CD4-positive, alpha-beta T cell (primary cell): ENCODE measurements around the gene HFE. TPM values are rescaled to one million over a fixed set of nuclear protein-coding genes. Genes with fewer than 3 reads are reported as not detected.
A peak's percentile ranks its signal among the peaks of the same experiment; 100 is the strongest.
"Not testable (repeated sequence)": the region's sequence is repeated elsewhere in the genome, so short reads cannot be mapped to it uniquely, and the experiment has no call there.

Experiments
- ATAC-seq: fragments of 200-7000 bp; cut with Tn5 transposase; one replicate; pipeline ENCODE4 v1.10.0; 2022; ENCODE audit warnings: mild to moderate bottlenecking; ENCODE audit not compliant: poor library complexity
- CTCF ChIA-PET: fragments of 350-600 bp; sonication (Branson Sonifier 250); formaldehyde crosslinking; loops from one replicate; lab custom pipeline; 2021; ENCODE audit warnings: antibody characterized with exemption, inconsistent platforms; lab: Charles Lee
- POLR2A ChIA-PET: fragments of 350-600 bp; sonication (Branson Sonifier 250); formaldehyde crosslinking; loops from one replicate; lab custom pipeline; 2021; ENCODE audit warnings: antibody characterized with exemption, inconsistent platforms; lab: Charles Lee
- DNase-seq, 14 experiments: peaks; one replicate each; pipeline ENCODE4 v3.0.0-alpha.2; 2013 to 2020; ENCODE audit warnings: mixed read lengths in 2 of 14
- H3K27ac ChIP-seq, 2 donors: one replicate each; pipeline versions ENCODE4 v1.5.1 to v1.7.0; 2013; ENCODE audit warnings: low read length in 2 of 2, low read depth in 1 of 2, mild to moderate bottlenecking in 1 of 2
- H3K27me3 ChIP-seq, 2 experiments: 1 replicate in 1 of 2; 2 replicates in 1 of 2; pipeline versions ENCODE4 v1.6.1 to v1.7.0; 2013; ENCODE audit warnings: low read length in 2 of 2, control low read depth in 1 of 2, mild to moderate bottlenecking in 1 of 2, moderate library complexity in 1 of 2; ENCODE audit not compliant: insufficient read depth in 2 of 2, control insufficient read depth in 1 of 2
- H3K36me3 ChIP-seq: one replicate; pipeline ENCODE4 v1.6.1; 2013; ENCODE audit warnings: low read length, control low read depth; ENCODE audit not compliant: insufficient read depth
- H3K4me1 ChIP-seq: one replicate; pipeline ENCODE4 v1.6.1; 2013; ENCODE audit warnings: low read length, control low read depth; ENCODE audit not compliant: insufficient read depth
- H3K4me3 ChIP-seq: one replicate; pipeline ENCODE4 v1.5.1; 2013; ENCODE audit warnings: mild to moderate bottlenecking, low read length, moderate library complexity
- H3K9me3 ChIP-seq, 2 experiments: 1 replicate in 1 of 2; 2 replicates in 1 of 2; pipeline versions ENCODE4 v1.6.1 to v1.7.0; 2013; ENCODE audit warnings: low read length in 2 of 2, mild to moderate bottlenecking in 2 of 2, control low read depth in 1 of 2, moderate library complexity in 1 of 2; ENCODE audit not compliant: control insufficient read depth in 1 of 2, insufficient read depth in 1 of 2
- H3K27ac Mint-ChIP-seq: one replicate; pipeline ENCODE4 v1.8.0; 2020; ENCODE audit warnings: mixed read lengths
- H3K27me3 Mint-ChIP-seq: one replicate; pipeline ENCODE4 v1.8.0; 2021; ENCODE audit warnings: mixed read lengths
- H3K36me3 Mint-ChIP-seq: one replicate; pipeline ENCODE4 v1.8.0; 2021; ENCODE audit warnings: low read depth, mixed read lengths
- H3K4me1 Mint-ChIP-seq: one replicate; pipeline ENCODE4 v1.8.0; 2021; ENCODE audit warnings: low read depth, mixed read lengths
- H3K4me3 Mint-ChIP-seq: one replicate; pipeline ENCODE4 v1.8.0; 2020; ENCODE audit warnings: mild to moderate bottlenecking, mixed read lengths
- H3K9me3 Mint-ChIP-seq: one replicate; pipeline ENCODE4 v1.8.0; 2020; ENCODE audit warnings: mixed read lengths
- intact Hi-C, 2 experiments: fragments of 100-400 bp; cut with DNase I in 1 of 2; cut with micrococcal nuclease in 1 of 2; formaldehyde crosslinking; loops; one replicate each; pipeline versions ENCODE4 v1.15.1 to v1.9.0; 2023 to 2025; cut with DNase I, micrococcal nuclease
- total RNA-seq, 174 experiments: library from RNA in 2 of 174; stranded (reverse) in 2 of 174; gene quantifications; one replicate each; pipeline ENCODE4 v1.2.3 and lab custom pipeline; 2021 to 2026
- TF ChIP-seq, protein P1 (sequence below): fragments of 200-600 bp; IDR thresholded peaks from one replicate; pipeline ENCODE4 v1.8.0; 2022; ENCODE audit warnings: antibody characterized with exemption, mild to moderate bottlenecking

Gene HFE
- total RNA-seq, 2 experiments from 2014 or later, result 0.08 to 0.28 TPM

DNA sequence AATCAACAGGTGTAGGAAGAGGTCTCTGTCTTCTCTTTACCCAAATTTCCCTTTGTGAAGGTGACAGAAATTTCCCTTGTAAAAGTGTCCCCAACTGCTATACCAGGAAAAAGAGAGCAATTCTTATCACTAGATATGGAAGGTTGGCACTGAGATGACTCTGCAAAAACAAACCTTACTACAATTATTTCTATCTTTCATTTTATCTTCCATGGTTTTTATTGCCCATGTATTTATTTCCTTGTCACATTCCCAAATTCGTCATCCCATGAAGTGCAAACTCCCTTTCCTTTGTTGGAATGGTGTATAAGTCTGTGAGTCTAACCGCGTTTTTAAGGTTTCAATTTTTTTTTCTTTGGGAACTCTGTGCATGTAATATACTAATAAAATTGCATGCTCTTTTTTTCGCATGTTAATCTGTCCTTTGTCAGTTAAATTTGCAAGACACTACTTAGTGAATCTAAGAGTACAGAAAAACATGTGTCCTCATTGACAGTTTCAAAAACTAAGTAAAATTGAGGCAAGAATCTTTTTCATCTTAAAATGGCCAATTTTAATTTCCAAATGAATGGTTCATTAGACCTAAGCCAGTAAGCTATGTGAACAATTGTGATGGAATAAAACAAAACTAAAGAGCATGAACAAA is 35.4 kb upstream of the HFE start:
- Mint-ChIP-seq H3K4me1 (peaks cover 24% of the 10 kb centered on the region), H3K27ac (no peak overlapping the region), H3K9me3 (no peaks in the 10 kb centered on the region), H3K27me3 (no peaks in the 10 kb centered on the region), H3K4me3 (no peak overlapping the region), H3K36me3 (peaks cover 23% of the 10 kb centered on the region)
- H3K9me3 ChIP-seq, result peaks cover 0 to 6% of the 10 kb centered on the region in 2 experiments
- TF ChIP-seq, protein P1, sequence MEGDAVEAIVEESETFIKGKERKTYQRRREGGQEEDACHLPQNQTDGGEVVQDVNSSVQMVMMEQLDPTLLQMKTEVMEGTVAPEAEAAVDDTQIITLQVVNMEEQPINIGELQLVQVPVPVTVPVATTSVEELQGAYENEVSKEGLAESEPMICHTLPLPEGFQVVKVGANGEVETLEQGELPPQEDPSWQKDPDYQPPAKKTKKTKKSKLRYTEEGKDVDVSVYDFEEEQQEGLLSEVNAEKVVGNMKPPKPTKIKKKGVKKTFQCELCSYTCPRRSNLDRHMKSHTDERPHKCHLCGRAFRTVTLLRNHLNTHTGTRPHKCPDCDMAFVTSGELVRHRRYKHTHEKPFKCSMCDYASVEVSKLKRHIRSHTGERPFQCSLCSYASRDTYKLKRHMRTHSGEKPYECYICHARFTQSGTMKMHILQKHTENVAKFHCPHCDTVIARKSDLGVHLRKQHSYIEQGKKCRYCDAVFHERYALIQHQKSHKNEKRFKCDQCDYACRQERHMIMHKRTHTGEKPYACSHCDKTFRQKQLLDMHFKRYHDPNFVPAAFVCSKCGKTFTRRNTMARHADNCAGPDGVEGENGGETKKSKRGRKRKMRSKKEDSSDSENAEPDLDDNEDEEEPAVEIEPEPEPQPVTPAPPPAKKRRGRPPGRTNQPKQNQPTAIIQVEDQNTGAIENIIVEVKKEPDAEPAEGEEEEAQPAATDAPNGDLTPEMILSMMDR, result no peak
- intact Hi-C loops, result loop anchor here in 1 of 2 experiments (10.0 kb wide), 1 partner anchor 543 kb away; the partner anchor contains the start of gene ABT1
- DNase-seq, result no peak
- no peaks in the 10 kb centered on the region for H3K27me3 ChIP-seq
- H3K4me1 ChIP-seq, result peaks cover 26% of the 10 kb centered on the region
- no peak overlapping the region for H3K27ac ChIP-seq
- H3K4me3 ChIP-seq, result no peak overlapping the region
- POLR2A ChIA-PET, result interaction anchor here (0.9 to 6.4 kb wide), 9 partner anchors 7 to 164 kb away, joined by 3 to 380 read pairs (median 4); a partner anchor contains a TSS
- H3K36me3 ChIP-seq, result no peaks in the 10 kb centered on the region
- no peak for ATAC-seq
- CTCF ChIA-PET, result interaction anchor here (1.2 kb wide), 1 partner anchor 18 kb away, joined by 3 read pairs; a partner anchor contains a TSS

DNA sequence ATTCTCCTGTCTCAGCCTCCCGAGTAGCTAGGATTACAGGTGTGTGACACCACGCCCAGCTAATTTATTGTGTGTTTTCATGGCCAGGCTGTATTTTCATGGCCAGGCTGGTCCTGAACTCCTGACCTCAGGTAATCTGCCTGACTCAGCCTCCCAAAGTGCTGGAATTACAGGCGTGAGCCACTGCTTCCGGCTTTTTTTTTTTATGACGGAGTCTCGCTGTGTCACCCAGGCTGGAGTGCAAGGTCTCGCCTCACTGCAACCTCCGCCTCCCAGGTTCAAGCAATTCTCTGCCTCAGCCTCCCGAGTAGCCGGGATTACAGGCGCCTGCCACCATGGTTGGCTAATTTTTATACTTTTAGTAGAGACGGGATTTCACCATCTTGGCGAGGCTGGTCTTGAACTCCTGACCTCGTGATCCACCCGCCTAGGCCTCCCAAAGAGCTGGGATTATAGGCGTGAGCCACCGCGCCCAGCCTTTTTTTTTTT is 34.4 kb upstream of the HFE start:
- H3K4me3 ChIP-seq, H3K36me3 ChIP-seq, DNase-seq, H3K27me3 Mint-ChIP-seq, H3K27ac ChIP-seq, H3K4me3 Mint-ChIP-seq, H3K9me3 ChIP-seq, H3K27ac Mint-ChIP-seq, H3K9me3 Mint-ChIP-seq, H3K27me3 ChIP-seq, ATAC-seq: not testable (repeated sequence)
- Mint-ChIP-seq H3K4me1 (peaks cover 28% of the 10 kb centered on the region), H3K36me3 (peaks cover 23% of the 10 kb centered on the region)
- ChIA-PET POLR2A (interaction anchor here (0.7 to 6.4 kb wide), 14 partner anchors 8 to 1785 kb away, joined by 3 to 380 read pairs (median 5); a partner anchor contains a TSS), CTCF (interaction anchor here (1.9 kb wide), 1 partner anchor 60 kb away, joined by 6 read pairs; no protein-coding TSS in a partner anchor)
- H3K4me1 ChIP-seq, result peaks cover 29% of the 10 kb centered on the region
- intact Hi-C loops, result loop anchor here in 1 of 2 experiments (10.0 kb wide), 1 partner anchor 542 kb away; the partner anchor contains the start of gene ABT1

DNA sequence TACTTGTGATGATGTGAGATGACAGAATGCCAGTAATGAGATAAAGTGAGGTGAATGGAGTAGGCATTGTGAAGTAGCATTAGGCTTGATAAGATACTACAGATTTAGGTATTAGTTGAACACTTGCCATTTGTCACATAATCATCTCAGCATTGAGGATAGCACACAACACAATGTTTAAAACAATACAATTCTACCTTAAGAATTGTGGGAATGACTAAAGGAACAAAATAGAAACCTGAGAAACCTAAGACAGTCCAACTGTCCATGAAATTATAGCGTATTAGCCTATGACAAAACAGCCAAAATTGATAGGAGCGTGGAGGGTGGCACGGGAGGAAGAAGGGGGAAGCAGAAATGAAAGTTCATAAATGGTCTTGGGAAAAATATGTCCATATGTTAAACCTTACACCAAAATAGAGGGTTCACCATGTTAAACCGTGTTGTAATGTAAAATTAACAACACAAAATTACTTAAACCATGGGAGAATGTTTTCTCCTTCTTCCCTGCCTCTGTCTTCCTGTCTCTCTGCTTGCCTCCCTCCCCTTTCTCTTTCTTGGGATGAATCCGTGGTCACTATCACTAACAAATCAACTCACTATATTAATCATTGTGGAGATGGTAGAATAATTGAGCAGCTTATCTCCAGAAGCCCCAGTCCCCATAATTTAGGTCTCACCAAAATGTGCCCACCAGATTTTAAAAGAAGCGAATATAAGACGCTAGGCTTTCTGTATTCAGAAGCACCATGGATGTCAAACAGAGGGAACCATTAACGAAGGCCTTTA is 33.0 kb upstream of the HFE start:
- Mint-ChIP-seq H3K9me3 (no peaks in the 10 kb centered on the region), H3K4me1 (peaks cover 28% of the 10 kb centered on the region), H3K36me3 (peaks cover 23% of the 10 kb centered on the region), H3K27ac (peak overlapping the region; percentile 96), H3K4me3 (peak overlapping the region; percentile 97), H3K27me3 (no peaks in the 10 kb centered on the region)
- ChIA-PET POLR2A (interaction anchor here (0.7 to 6.4 kb wide), 18 partner anchors 9 to 1839 kb away, joined by 3 to 380 read pairs (median 7); partner anchors contain the start of gene HFE), CTCF (interaction anchor here (1.9 to 2.2 kb wide), 2 partner anchors 28 to 62 kb away, joined by 6 to 11 read pairs; a partner anchor contains a TSS)
- intact Hi-C loops, result loop anchor here in 1 of 2 experiments (10.0 kb wide), 1 partner anchor 541 kb away; the partner anchor contains the start of gene ABT1
- DNase-seq (peak in 1 of 14 experiments; percentile 11), ATAC-seq (no peak)
- H3K9me3 ChIP-seq, result peaks cover 0 to 6% of the 10 kb centered on the region in 2 experiments
- no peaks in the 10 kb centered on the region for H3K27me3 ChIP-seq
- TF ChIP-seq, protein P1, result no peak
- peaks cover 29% of the 10 kb centered on the region for H3K4me1 ChIP-seq
- peak overlapping the region; percentile 81 for H3K27ac ChIP-seq
- H3K4me3 ChIP-seq, result peak overlapping the region; percentile 89
- H3K36me3 ChIP-seq, result no peaks in the 10 kb centered on the region
